Measurements from ENCODE around the gene POLR1A.

POLR1A gene

DNA sequence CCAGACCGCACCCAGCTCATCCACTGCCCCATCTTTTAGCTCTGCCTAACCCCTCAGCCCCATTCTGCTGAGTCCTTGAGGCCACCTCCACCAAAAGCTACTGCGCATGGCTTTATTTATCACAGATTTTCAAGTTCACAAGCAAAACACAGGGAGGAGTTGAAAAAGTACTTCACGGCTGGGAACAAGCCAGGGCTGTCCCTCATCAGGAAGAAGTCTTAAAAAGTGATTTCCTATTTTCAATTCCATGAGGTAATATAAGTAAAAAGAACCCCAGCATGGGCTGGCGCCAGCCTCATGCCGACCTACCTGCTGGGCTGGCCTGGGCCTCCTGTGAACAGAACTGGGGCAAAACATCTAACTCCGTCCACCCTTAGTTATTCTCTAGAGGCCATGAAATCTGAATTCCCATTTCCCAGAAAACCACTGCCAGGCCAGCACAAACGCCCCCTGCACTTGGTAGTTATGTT, 69.0 kb downstream of the POLR1A start:
- no peak for DNase-seq

DNA sequence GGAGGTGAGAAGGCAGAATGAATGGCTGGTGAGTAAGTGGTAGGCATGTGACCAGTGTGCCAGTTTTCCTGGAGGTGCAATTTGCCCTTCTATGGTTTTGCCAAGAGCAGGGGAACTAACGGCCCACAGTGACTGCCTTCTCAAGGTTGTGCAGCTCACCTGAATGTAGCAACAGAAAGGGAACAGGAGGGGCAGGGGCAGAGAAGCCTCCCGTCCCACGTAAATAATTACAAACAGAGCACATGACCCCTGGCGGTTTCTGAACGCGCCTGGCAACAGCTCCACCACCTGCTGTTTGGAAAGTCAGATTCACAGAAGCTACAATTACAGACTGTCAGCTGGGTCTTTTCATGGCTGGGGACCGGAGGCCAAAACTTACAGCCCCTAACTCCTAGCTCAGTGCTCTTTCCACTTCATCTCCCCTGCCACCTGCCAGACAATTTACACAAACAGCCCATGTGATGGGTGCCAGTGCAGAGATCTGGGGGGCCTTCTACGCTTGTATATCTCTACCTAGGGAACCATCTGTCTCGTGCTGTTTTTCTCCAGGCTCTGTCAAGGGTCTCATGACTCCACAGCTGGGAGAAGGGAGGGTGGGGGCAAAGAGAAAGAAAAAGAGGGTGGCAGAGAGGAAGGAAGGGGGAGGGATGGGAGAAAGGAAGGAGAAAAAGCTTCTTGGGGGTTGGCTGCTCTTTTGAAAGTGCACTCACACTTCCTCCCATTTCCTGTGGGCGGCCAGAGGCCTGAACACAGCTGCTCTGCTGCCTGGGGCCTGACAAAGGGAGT, 69.6 kb downstream of the POLR1A start:
- peak; percentile 76 for DNase-seq

GRCh38 chr2:86035376-86035882, 70.3 kb downstream of the POLR1A start:
- DNase-seq = no peak

DNA sequence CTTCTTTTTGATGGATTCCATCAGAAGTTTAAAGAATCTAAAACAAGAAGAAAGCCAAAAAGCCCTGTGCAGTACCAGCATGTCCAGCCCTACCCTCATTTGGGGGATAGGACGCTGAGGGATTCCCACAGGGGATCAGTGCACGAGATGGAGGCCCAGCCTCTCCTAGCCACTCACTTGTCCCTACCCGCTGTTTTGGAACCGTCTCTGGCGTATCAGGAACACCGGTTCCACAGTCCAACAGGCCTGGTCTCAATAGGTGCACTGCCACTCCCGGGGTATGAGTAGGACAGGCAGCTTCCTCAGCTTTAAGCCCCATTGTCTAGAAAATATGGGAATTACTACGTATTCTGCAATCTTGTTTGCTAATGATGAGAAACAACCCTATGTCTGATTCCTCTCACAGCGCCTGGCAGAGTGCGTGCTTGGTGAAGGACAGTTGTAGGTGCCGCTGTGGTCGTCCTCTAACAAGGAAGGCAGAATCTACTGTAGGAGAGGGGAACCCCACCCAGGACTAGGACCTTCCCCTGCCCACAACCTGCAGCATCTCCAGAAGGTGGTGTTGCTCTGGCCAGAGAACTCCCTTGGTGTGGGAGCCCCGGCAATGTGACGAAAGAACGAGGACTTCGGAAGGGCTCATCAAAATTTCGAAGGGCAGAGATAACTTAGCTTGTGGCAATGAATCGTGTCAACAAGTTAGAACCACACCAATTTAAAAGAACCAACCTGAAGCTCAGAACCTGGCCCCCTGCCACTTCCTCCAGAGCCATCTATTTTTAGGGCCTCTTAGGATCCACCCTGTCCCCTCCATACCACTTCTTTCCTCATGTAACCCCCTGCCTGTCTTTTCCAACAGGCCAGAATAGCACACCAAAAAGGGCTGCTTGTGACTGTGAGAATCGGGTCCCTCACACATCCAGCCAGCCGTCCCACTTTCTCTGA, 71.7 kb downstream of the POLR1A start:
- no peak for DNase-seq

DNA sequence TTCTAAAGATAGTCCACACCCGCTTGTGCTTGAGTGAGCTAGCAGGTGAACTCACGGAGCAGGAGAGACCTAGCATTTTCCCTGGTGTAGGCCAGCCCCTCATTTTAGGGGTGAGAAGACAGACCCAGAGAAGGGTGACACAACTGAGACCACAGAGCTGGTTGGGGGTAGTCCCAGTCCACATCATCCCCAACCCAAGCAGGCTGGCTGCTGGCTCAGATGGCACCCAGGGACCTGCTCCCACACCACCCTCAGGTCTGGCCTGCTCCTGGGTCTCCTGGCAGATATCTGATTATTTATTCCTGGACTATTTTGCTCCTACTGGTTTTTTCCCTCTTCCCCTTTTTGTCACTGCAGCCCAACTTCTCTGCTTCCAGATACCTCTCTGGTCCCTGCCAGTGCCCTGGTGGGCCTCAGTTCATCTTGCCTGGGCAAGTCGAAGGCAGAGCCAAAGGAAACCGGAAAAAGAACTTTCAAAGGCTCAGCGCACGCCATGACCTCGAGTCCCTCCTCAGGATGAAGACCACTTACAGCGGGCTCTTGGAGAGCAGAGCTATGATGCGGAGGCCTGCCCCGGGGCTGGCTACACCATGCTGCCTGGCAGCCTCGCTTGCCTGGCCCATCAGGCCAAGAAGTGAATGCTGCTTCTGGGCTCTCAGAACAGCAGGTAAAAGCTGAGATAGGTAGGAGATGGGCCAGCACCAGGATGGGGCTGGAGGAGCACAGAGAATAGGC, 72.7 kb downstream of the POLR1A start:
- no peak for DNase-seq

DNA sequence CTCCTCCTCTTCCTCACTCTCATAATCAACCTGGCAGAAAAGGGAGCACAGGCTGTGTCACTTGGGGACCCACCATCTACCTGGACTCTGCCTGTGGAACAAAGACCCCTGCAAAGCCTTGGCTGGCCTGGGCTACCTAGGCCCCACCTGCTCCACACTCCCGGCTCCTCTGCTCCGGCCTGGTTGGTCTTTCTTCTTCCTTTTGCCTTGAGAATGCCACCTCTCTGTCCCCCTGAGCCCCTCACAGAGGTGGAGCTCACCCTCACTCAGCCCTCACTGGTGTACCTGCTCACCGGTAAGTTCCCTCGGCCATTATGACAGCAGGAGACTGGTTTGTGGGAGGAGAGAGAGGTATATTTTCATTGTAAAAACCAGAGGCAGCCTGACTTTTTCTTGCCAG, 74.1 kb downstream of the POLR1A start:
- DNase-seq = no peak

- no peak for DNase-seq
Measured at GRCh38 chr2:86031151-86031550, 74.5 kb downstream of the POLR1A start.

DNA sequence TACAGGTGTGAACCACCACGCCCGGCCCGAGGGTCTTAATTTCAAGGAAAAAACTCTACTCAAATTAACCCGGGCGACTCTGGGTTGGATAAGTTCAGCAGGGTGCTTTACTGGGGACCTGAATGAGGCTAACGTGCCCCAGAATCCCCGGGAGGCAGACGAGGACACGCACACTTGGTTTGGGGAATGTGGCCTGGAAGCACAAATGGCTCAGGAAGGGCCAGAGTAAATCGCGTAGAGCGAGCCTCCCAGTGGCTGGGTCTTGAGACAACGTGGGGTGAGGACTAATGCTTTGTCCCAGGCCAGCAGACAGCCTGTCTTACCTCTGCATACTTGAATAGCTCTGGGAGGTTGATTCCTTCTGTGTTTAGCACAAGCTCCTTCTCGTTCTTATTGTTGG, 75.8 kb downstream of the POLR1A start:
- DNase-seq = no peak

DNA sequence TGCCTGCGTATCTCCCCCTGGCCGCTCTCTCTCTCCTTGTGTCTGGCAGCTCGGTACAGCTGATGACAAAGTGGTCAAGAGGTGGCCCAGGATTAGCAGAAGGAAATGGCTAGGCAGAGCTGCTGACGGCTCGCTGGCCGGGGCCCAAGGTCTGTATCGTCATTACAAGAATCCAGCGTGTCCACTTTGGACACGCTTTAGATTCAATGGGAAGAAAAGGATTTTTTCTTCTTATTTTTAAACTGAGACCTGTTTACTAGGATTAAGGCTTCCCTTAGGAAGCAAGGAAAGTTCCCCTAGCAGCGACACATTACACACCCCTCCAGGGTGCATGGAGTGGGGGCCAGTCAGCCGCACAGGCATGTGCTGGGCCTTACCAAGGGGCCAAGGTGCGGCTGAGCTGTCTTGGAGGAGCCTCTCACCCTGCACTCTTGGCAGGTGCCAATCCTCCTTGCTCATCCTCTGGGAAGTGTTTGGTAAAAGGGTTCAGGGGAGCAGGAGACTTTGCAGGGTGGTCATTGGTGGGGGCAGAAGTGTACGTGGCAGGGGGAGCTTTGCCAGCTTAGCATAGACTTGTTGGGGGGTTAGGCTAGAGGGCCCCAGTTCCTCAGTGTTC, 76.8 kb downstream of the POLR1A start:
- no peak for DNase-seq

GRCh38 chr2:86027922-86028765, 77.5 kb downstream of the POLR1A start:
- no peak for DNase-seq

GRCh38 chr2:86027196-86027921, 78.3 kb downstream of the POLR1A start:
- no peak for DNase-seq

- no peak for DNase-seq
Measured at GRCh38 chr2:86026744-86027065, 79.0 kb downstream of the POLR1A start.

DNA sequence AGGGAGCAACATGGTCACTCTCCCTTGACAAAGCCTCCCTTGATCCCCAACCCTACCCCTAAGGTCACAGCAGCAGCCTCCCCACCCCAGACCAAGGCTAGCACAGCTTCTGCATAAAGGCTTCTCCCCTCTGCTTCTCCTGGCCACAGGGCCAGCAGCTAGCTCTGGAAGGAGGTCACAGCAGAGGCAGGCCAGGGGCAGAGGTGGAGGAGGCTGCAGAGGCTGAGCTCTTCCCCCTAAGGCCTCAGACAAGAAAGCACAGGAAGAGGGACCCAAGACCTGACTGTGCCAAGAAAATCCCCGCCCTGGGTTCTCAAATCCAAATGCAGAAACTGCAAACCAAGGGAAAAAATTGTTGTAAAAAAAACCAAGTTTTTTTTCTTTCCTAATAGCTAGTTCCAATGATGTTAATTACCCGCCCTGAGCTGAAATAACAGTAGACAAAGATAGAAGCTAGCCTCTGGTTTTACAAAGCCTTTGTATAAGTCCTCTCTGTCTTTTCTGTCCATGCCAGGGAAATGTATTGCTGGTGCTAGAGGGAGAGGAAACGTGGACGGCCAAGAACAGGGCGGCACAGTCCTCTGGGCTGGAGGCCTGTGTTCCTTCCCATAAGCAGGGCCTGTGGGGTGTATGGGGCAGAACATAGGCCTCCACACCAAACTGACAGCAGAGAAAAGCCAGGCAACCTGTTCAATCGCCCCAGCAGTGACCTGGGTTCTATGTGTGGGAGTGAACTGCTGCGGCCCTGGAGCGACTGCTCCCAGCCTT, 79.5 kb downstream of the POLR1A start:
- DNase-seq = no peak

DNA sequence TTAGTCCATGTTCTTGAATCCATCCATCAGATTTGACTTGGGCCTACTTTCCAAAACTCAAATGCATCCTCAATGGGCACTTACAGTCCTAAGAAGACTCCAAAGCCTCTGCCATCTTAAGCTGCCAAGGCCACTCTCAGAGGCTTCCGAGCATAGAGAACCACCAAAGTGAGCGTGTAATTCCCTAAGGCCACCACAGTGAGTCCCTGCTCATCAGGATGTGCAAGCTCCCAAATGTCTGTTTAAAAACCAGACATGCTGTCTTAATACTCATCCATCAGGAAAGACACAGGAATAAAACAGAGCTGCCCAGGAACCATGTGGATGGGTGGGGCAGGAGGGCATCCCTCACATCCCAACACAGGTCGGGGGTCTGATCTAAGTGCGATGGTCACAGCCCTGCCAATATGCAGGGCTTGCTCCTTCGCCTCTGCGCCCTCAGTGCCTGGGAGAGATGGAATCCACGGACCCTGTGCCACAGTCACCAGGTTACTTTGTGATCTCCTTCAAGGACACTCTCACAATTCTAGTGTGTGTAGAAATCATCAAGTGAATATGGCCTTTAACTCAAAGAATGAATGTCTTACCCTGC, 80.4 kb downstream of the POLR1A start:
- no peak for DNase-seq

DNA sequence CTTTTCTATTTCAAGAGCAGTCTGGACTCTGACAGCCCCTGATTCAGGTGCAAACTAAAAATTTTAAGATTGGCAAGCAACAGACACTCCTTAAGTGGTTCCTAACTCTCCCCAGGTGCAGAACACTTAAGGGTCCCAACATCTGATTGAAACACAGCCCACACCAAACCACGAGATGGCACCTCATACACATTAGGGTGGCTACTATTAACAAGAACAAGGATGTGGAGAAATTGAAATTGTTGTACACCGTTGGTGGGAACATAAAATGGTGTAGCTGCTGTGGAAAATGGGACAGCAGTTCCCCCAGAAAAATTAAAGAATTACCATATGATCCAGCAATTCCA, 82.3 kb downstream of the POLR1A start:
- DNase-seq = no peak

DNA sequence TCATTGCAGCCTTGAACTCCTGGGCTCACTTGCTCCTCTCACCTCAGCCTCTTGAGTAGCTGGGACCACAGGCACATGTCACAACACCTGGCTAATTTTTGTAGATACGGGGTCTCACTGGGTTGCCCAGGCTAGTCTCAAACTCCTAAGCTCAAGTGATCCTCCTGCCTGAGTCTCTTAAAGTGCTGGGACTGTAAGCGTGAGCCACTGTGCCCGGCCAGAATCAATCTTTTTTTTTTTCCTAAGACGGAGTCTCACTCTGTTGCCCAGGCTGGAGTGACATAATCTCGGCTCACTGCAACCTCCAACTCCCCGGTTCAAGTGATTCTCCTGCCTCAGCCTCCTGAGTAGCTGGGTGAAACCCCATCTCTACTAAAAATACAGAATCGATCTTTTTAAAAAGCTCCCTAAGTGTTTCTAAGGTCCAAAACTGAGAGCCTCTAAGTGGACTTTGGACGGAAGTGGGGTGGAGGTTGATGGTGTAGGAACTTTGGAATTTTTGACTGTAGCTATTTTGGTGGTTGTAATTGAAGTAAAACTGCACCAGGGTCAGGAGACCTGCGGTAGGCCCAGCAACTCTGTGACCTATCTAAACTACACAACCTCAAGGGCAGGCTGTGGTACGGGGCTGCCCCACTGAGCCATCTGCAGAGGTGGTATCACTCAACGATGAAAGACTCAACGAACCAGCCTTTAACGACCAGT, 82.9 kb downstream of the POLR1A start:
- no peak for DNase-seq

GRCh38 chr2:86021396-86022378, 84.0 kb downstream of the POLR1A start:
- DNase-seq = no peak

DNA sequence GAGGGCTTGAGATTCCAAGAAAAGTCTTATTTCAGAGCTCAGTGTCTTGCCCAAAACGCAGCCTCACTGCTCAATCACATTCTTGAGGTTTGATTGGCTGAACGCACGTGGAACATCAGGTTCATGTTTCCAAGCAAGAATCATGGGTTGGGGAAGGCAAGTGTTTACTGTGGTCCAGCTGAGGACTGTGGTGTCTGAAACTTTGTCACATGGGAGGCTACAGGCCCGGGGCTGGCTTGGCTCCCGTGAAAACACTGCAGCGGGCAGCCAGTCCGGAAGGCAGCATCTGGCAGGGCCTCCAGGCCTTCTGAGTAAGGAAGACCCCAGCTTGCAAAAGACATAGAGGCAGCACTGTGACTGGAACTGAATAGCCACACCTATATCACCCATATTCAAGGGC, 84.7 kb downstream of the POLR1A start:
- DNase-seq = no peak
